GM23338 (cell line): ENCODE measurements around the gene ZMYND8. TPM values are rescaled to one million over a fixed set of nuclear protein-coding genes. Genes with fewer than 3 reads are reported as not detected.

Experiments
- ATAC-seq: fragments of 200-7000 bp; cut with Tn5 transposase; 3 replicates; pipeline ENCODE4 v1.9.1; 2020
- DNase-seq: peaks from one replicate; pipeline ENCODE4 v3.0.0-alpha.2; 2015; ENCODE audit warnings: low spot score
- H2AFZ ChIP-seq: fragments of 200-600 bp; sonication (generic); 2 replicates; pipeline ENCODE4 v1.8.0; 2016; ENCODE audit warnings: antibody characterized with exemption, mild to moderate bottlenecking, moderate library complexity
- H3F3A ChIP-seq: fragments of 200-600 bp; sonication (generic); replicated peaks from 2 replicates; pipeline ENCODE4 v1.8.0; 2017; ENCODE audit warnings: antibody characterized with exemption, mixed run types, low read depth
- H3K27ac ChIP-seq: fragments of 200-600 bp; sonication (generic); 2 replicates; pipeline ENCODE4 v1.6.1; 2016; ENCODE audit warnings: low read depth
- H3K27me3 ChIP-seq: fragments of 200-600 bp; sonication (generic); 2 replicates; pipeline ENCODE4 v1.8.0; 2016; ENCODE audit warnings: mild to moderate bottlenecking, mixed run types, moderate library complexity; ENCODE audit not compliant: insufficient read depth
- H3K36me3 ChIP-seq: fragments of 200-600 bp; sonication (generic); 2 replicates; pipeline ENCODE4 v1.8.0; 2016; ENCODE audit warnings: mild to moderate bottlenecking; ENCODE audit not compliant: insufficient read depth
- H3K4me1 ChIP-seq: fragments of 200-600 bp; sonication (generic); 2 replicates; pipeline ENCODE4 v1.8.0; 2016; ENCODE audit warnings: mild to moderate bottlenecking, moderate library complexity; ENCODE audit not compliant: insufficient read depth
- H3K4me2 ChIP-seq: fragments of 200-600 bp; sonication (generic); 2 replicates; pipeline ENCODE4 v1.7.1; 2017; ENCODE audit warnings: mixed run types
- H3K4me3 ChIP-seq: fragments of 200-600 bp; sonication (generic); 2 replicates; pipeline ENCODE4 v1.6.1; 2016; ENCODE audit warnings: mixed run types
- H3K79me2 ChIP-seq: fragments of 200-600 bp; sonication (generic); replicated peaks from 2 replicates; pipeline ENCODE4 v1.8.0; 2017; ENCODE audit warnings: mild to moderate bottlenecking; ENCODE audit not compliant: insufficient read depth
- H3K9me2 ChIP-seq: fragments of 200-600 bp; sonication (generic); 2 replicates; pipeline ENCODE4 v1.8.0; 2017; ENCODE audit not compliant: insufficient read depth
- H4K20me1 ChIP-seq: fragments of 200-600 bp; sonication (generic); replicated peaks from 2 replicates; pipeline ENCODE4 v1.8.0; 2017; ENCODE audit warnings: mild to moderate bottlenecking; ENCODE audit not compliant: insufficient read depth
- H3K27ac Mint-ChIP-seq: 2 replicates; pipeline ENCODE4 v1.8.0; 2020; ENCODE audit warnings: inconsistent platforms, mild to moderate bottlenecking, moderate library complexity, mixed read lengths
- H3K27me3 Mint-ChIP-seq: 3 replicates; pipeline ENCODE4 v1.8.0; 2022; ENCODE audit warnings: low read depth, mild to moderate bottlenecking, moderate library complexity, mixed read lengths, inconsistent platforms; ENCODE audit not compliant: insufficient read depth, poor library complexity
- H3K36me3 Mint-ChIP-seq: 3 replicates; pipeline ENCODE4 v1.8.0; 2021; ENCODE audit warnings: low read depth, mild to moderate bottlenecking, inconsistent platforms, moderate library complexity, mixed read lengths
- H3K4me1 Mint-ChIP-seq: 3 replicates; pipeline ENCODE4 v1.8.0; 2020; ENCODE audit warnings: mild to moderate bottlenecking, inconsistent platforms, mixed read lengths
- H3K4me3 Mint-ChIP-seq: 3 replicates; pipeline ENCODE4 v1.8.0; 2021; ENCODE audit warnings: moderate library complexity, mild to moderate bottlenecking, inconsistent platforms, mixed read lengths
- H3K9me3 Mint-ChIP-seq: 3 replicates; pipeline ENCODE4 v1.8.0; 2020; ENCODE audit warnings: moderate library complexity, mild to moderate bottlenecking, inconsistent platforms, mixed read lengths
- CREB1 ChIP-seq: fragments of 250-450 bp; sonication (Bioruptor Pico); IDR thresholded peaks from 2 replicates; pipeline ENCODE4 v1.5.0; 2020; ENCODE audit warnings: low read depth, mild to moderate bottlenecking, moderate library complexity
- EZH2 ChIP-seq: fragments of 200-600 bp; sonication (generic); IDR thresholded peaks from one replicate; pipeline ENCODE4 v1.8.0; 2017; ENCODE audit warnings: antibody characterized with exemption, mild to moderate bottlenecking, low read depth; ENCODE audit not compliant: unreplicated experiment
- EZH2phosphoT487 ChIP-seq: fragments of 200-600 bp; sonication (generic); IDR thresholded peaks from one replicate; pipeline ENCODE4 v1.8.1; 2018; ENCODE audit warnings: antibody characterized with exemption; ENCODE audit not compliant: unreplicated experiment
- JUNB ChIP-seq: IDR thresholded peaks from one replicate; pipeline ENCODE4 v1.6.1; 2016; ENCODE audit warnings: antibody characterized with exemption; ENCODE audit not compliant: unreplicated experiment
- NANOG ChIP-seq: IDR thresholded peaks from 2 replicates; pipeline ENCODE4 v1.6.1; 2016; ENCODE audit warnings: antibody characterized with exemption, borderline replicate concordance
- POLR2AphosphoS5 ChIP-seq: IDR thresholded peaks from 2 replicates; pipeline ENCODE4 v1.6.1; 2016; ENCODE audit warnings: antibody characterized with exemption, low read depth
- STAT1 ChIP-seq: IDR thresholded peaks from one replicate; pipeline ENCODE4 v1.6.1; 2016; ENCODE audit warnings: antibody characterized with exemption; ENCODE audit not compliant: unreplicated experiment
- ZNF114 ChIP-seq: fragments of 250-450 bp; sonication (Bioruptor Pico); IDR thresholded peaks from 2 replicates; pipeline ENCODE4 v1.5.0; 2020; ENCODE audit warnings: mild to moderate bottlenecking, moderate library complexity
- ZNF331 ChIP-seq: fragments of 250-450 bp; sonication (Bioruptor Pico); IDR thresholded peaks from 2 replicates; pipeline ENCODE4 v1.5.0; 2020; ENCODE audit warnings: low read depth, mild to moderate bottlenecking, moderate library complexity
- polyA plus RNA-seq: library from polyadenylated mRNA; unstranded; fragments of >200 nt; fragmentation: Nextera tagmentation; extraction: Ambion mirVana; gene quantifications from 2 replicates; pipeline ENCODE4 v1.2.1, GENCODE V29; 2016
- total RNA-seq: library from RNA; depleted of rRNA; stranded (reverse); fragments of >200 nt; shearing (Covaris generic); gene quantifications from 2 replicates; pipeline ENCODE4 v1.2.3, GENCODE V29; 2014
- TF ChIP-seq, protein P1 (sequence below): IDR thresholded peaks from 2 replicates; pipeline ENCODE4 v1.6.1; 2016; ENCODE audit warnings: antibody characterized with exemption
- TF ChIP-seq, protein P2 (sequence below), 2 experiments: fragments of 200-600 bp in 1 of 2; sonication (generic) in 1 of 2; conservative IDR thresholded peaks; 2 replicates each; pipeline versions ENCODE4 v1.5.1 to v1.6.1; 2016 to 2017; ENCODE audit warnings: antibody characterized with exemption in 2 of 2, low read depth in 2 of 2, mild to moderate bottlenecking in 2 of 2, moderate library complexity in 1 of 2
- TF ChIP-seq, protein P3 (sequence below): fragments of 250-450 bp; sonication (Bioruptor Pico); IDR thresholded peaks from 2 replicates; pipeline ENCODE4 v1.5.0; 2020; ENCODE audit warnings: mild to moderate bottlenecking, moderate library complexity
- TF ChIP-seq, protein P4 (sequence below): IDR thresholded peaks from one replicate; pipeline ENCODE4 v1.6.1; 2018; ENCODE audit warnings: antibody characterized with exemption; ENCODE audit not compliant: unreplicated experiment

The ZMYND8 gene
- total and polyA plus RNA-seq, 2 experiments from 2014 or later, result 70.9 to 128 TPM

DNA sequence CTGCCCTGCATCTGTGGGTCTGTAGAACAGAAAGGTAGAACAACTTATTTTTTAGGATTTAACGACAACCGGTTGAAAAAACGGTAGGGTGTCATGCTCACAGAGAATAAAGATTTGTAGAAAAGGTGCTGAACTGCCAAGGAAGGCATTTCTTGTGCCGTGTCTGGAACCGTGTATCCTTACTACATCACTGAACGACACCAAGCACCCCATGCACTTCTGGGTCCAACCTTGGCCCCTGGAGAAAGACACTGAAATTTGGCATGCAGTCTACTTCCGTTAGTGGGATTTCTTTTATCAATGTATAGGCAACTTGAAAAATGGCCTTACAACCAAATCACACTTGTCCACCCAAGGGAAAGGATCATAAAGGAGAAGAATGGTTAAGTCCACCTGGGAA is 145.5 kb downstream of the ZMYND8 start:
- no peak for DNase-seq
- peaks cover 52% of the 10 kb centered on the region for H3K36me3 ChIP-seq
- no peak overlapping the region for H2AFZ ChIP-seq
- Mint-ChIP-seq H3K4me1 (peaks cover 18% of the 10 kb centered on the region), H3K27me3 (no peaks in the 10 kb centered on the region), H3K9me3 (no peaks in the 10 kb centered on the region; the same call in 2 of the 3 replicates), H3K4me3 (no peak overlapping the region), H3K27ac (no peak overlapping the region), H3K36me3 (peaks cover 39% of the 10 kb centered on the region)
- no peak for ATAC-seq
- H3K4me1 ChIP-seq, result peaks cover 16% of the 10 kb centered on the region
- no peak overlapping the region for H3K4me2 ChIP-seq
- H3F3A ChIP-seq, result peaks cover 15% of the 10 kb centered on the region; the same call in 1 of the 2 replicates
- H3K27ac ChIP-seq, result peak overlapping the region; percentile 52; the same call in 1 of the 2 replicates
- H4K20me1 ChIP-seq, result no peaks in the 10 kb centered on the region; the same call in none of the 2 replicates
- H3K9me2 ChIP-seq, result no peaks in the 10 kb centered on the region
- no peaks in the 10 kb centered on the region for H3K27me3 ChIP-seq
- H3K79me2 ChIP-seq, result peaks cover 30% of the 10 kb centered on the region
- no peak for TF ChIP-seq EZH2
- TF ChIP-seq, protein P1, sequence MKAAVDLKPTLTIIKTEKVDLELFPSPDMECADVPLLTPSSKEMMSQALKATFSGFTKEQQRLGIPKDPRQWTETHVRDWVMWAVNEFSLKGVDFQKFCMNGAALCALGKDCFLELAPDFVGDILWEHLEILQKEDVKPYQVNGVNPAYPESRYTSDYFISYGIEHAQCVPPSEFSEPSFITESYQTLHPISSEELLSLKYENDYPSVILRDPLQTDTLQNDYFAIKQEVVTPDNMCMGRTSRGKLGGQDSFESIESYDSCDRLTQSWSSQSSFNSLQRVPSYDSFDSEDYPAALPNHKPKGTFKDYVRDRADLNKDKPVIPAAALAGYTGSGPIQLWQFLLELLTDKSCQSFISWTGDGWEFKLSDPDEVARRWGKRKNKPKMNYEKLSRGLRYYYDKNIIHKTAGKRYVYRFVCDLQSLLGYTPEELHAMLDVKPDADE, result no peak
- TF ChIP-seq CREB1 (CRISPR knock-in tag), result no peak
- no peak for TF ChIP-seq ZNF114 (CRISPR knock-in tag)
- no peak for TF ChIP-seq JUNB
- TF ChIP-seq ZNF331, result no peak
- TF ChIP-seq NANOG, result no peak
- TF ChIP-seq, protein P2, sequence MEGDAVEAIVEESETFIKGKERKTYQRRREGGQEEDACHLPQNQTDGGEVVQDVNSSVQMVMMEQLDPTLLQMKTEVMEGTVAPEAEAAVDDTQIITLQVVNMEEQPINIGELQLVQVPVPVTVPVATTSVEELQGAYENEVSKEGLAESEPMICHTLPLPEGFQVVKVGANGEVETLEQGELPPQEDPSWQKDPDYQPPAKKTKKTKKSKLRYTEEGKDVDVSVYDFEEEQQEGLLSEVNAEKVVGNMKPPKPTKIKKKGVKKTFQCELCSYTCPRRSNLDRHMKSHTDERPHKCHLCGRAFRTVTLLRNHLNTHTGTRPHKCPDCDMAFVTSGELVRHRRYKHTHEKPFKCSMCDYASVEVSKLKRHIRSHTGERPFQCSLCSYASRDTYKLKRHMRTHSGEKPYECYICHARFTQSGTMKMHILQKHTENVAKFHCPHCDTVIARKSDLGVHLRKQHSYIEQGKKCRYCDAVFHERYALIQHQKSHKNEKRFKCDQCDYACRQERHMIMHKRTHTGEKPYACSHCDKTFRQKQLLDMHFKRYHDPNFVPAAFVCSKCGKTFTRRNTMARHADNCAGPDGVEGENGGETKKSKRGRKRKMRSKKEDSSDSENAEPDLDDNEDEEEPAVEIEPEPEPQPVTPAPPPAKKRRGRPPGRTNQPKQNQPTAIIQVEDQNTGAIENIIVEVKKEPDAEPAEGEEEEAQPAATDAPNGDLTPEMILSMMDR (conservative IDR thresholded peaks at IDR 0.05; ENCODE audit: low read depth in 2 of 2), result no peak
- TF ChIP-seq, protein P3, sequence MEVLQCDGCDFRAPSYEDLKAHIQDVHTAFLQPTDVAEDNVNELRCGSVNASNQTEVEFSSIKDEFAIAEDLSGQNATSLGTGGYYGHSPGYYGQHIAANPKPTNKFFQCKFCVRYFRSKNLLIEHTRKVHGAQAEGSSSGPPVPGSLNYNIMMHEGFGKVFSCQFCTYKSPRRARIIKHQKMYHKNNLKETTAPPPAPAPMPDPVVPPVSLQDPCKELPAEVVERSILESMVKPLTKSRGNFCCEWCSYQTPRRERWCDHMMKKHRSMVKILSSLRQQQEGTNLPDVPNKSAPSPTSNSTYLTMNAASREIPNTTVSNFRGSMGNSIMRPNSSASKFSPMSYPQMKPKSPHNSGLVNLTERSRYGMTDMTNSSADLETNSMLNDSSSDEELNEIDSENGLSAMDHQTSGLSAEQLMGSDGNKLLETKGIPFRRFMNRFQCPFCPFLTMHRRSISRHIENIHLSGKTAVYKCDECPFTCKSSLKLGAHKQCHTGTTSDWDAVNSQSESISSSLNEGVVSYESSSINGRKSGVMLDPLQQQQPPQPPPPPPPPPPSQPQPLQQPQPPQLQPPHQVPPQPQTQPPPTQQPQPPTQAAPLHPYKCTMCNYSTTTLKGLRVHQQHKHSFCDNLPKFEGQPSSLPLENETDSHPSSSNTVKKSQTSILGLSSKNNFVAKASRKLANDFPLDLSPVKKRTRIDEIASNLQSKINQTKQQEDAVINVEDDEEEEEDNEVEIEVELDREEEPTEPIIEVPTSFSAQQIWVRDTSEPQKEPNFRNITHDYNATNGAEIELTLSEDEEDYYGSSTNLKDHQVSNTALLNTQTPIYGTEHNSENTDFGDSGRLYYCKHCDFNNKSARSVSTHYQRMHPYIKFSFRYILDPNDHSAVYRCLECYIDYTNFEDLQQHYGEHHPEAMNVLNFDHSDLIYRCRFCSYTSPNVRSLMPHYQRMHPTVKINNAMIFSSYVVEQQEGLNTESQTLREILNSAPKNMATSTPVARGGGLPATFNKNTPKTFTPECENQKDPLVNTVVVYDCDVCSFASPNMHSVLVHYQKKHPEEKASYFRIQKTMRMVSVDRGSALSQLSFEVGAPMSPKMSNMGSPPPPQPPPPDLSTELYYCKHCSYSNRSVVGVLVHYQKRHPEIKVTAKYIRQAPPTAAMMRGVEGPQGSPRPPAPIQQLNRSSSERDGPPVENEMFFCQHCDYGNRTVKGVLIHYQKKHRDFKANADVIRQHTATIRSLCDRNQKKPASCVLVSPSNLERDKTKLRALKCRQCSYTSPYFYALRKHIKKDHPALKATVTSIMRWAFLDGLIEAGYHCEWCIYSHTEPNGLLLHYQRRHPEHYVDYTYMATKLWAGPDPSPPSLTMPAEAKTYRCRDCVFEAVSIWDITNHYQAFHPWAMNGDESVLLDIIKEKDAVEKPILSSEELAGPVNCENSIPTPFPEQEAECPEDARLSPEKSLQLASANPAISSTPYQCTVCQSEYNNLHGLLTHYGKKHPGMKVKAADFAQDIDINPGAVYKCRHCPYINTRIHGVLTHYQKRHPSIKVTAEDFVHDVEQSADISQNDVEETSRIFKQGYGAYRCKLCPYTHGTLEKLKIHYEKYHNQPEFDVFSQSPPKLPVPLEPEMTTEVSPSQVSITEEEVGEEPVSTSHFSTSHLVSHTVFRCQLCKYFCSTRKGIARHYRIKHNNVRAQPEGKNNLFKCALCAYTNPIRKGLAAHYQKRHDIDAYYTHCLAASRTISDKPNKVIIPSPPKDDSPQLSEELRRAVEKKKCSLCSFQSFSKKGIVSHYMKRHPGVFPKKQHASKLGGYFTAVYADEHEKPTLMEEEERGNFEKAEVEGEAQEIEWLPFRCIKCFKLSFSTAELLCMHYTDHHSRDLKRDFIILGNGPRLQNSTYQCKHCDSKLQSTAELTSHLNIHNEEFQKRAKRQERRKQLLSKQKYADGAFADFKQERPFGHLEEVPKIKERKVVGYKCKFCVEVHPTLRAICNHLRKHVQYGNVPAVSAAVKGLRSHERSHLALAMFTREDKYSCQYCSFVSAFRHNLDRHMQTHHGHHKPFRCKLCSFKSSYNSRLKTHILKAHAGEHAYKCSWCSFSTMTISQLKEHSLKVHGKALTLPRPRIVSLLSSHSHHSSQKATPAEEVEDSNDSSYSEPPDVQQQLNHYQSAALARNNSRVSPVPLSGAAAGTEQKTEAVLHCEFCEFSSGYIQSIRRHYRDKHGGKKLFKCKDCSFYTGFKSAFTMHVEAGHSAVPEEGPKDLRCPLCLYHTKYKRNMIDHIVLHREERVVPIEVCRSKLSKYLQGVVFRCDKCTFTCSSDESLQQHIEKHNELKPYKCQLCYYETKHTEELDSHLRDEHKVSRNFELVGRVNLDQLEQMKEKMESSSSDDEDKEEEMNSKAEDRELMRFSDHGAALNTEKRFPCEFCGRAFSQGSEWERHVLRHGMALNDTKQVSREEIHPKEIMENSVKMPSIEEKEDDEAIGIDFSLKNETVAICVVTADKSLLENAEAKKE, result no peak
- TF ChIP-seq STAT1, result no peak
- no peak for TF ChIP-seq EZH2phosphoT487
- TF ChIP-seq, protein P4, sequence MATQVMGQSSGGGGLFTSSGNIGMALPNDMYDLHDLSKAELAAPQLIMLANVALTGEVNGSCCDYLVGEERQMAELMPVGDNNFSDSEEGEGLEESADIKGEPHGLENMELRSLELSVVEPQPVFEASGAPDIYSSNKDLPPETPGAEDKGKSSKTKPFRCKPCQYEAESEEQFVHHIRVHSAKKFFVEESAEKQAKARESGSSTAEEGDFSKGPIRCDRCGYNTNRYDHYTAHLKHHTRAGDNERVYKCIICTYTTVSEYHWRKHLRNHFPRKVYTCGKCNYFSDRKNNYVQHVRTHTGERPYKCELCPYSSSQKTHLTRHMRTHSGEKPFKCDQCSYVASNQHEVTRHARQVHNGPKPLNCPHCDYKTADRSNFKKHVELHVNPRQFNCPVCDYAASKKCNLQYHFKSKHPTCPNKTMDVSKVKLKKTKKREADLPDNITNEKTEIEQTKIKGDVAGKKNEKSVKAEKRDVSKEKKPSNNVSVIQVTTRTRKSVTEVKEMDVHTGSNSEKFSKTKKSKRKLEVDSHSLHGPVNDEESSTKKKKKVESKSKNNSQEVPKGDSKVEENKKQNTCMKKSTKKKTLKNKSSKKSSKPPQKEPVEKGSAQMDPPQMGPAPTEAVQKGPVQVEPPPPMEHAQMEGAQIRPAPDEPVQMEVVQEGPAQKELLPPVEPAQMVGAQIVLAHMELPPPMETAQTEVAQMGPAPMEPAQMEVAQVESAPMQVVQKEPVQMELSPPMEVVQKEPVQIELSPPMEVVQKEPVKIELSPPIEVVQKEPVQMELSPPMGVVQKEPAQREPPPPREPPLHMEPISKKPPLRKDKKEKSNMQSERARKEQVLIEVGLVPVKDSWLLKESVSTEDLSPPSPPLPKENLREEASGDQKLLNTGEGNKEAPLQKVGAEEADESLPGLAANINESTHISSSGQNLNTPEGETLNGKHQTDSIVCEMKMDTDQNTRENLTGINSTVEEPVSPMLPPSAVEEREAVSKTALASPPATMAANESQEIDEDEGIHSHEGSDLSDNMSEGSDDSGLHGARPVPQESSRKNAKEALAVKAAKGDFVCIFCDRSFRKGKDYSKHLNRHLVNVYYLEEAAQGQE, result no peak
- TF ChIP-seq POLR2AphosphoS5, result no peak
- H3K4me3 ChIP-seq, result no peak overlapping the region
